ENCODE results near the gene SPEF2.
"Not testable (repeated sequence)": the region's sequence is repeated elsewhere in the genome, so short reads cannot be mapped to it uniquely, and the experiment has no call there.

Gene SPEF2

DNA sequence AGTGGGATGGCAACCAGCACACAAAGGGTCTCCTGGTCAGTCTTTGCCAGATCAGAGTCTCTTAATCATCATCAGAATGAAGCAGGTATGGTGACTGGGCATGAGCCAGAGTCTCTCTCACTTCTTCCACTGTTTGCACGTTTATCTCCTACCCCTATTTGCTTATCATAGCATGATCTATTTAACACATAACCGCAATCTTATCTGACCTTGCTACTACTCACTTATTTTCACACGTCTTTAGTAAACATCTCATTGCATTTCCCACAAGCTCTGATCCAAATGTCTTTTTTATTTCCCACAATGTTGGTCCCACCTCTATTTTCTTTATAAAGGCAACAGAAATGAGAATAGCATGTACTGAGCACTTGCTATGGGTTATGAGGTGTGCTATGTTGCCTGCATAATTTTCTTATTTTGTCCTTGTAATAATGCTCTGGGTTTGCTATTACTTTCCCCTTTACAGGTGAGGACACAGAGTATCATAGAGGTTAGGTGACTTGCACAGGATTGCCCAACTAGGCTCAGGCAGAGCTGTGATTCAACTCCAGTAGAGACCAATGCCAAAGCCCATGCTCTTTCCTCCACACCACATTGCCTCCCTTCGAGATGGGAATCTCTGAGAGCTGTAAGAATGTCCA, 199.3 kb downstream of the SPEF2 start:
- DNase-seq (ENCODE audit: insufficient read length, low spot score) (no peak), FAIRE-seq (peak; percentile 83)

DNA sequence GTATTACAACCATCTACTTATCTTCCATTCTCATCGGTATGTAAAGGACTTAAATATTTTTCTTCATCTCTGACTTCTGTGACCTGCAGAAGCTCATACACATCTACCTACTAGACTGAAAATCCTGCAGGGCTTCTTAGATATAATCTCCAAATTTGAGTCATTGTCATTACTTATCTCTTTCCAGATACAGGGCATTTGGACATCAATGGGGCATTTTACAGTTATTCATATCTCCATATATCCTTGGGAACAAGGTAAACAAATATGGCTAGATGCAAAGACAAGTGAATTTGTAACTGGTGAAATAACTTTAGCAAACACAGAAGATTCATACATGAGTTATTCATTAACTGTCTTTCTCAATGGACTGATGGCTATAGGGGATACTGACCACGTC, 201.4 kb downstream of the SPEF2 start:
- DNase-seq (ENCODE audit: insufficient read length, low spot score) = no peak
- no peak for FAIRE-seq

DNA sequence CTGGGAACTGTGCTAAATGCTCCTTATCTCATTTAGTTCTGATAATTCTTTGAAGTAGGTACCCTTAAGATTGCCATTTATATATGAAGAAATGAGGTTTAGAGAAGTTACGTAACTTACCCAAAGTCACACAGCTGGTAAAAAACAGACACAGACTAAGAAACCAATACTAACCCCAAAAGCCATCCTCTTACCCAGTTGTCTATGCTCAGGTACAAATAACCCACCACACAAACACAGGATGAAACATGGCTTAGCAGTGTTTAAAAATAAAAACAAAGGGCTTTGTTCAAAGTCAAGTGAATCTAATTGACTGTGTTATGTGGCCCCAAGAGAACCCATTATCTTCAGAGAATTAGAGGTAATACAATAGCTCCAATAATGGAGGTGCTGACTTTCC, 202.0 kb downstream of the SPEF2 start:
- FAIRE-seq (no peak), DNase-seq (ENCODE audit: insufficient read length, low spot score) (no peak)

DNA sequence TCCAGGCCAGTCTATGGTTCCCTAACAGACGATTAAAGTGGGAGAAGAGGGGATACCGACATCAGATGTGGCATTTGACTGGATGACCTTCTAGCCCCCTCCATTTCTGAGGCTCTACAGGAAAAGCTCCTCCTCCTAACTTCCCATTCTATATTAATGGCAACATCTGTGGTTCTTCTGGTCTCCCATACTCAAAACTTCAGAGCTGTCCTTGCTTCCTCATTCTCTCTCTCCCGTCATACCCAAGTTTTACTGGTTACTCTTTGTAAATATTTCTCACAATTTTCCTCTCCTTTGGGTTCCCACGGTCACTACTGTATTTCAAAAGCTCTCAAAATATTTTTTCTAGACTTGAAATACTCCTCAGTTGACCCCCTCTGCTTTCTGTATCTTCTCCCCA, 203.1 kb downstream of the SPEF2 start:
- DNase-seq (ENCODE audit: insufficient read length, low spot score) = no peak
- FAIRE-seq = no peak

DNA sequence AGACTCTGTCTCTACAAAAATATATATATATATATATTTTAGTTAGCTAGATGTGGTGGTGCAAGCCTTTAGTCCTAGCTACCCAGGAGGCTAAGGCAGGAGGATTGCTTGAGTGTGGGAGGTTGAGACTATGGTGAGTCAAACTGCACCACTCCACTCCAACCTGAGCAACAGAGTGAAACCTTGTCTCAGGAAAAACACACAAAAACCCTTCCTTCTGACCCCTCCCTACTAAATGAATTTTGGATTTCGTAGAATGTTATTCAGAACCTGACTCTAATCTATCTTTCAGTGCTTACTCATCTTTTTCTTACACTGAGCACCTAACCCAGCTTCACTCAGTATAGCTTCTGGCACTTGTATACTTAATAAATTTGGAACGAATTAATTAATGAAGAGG, 203.8 kb downstream of the SPEF2 start:
- no peak for FAIRE-seq

DNA sequence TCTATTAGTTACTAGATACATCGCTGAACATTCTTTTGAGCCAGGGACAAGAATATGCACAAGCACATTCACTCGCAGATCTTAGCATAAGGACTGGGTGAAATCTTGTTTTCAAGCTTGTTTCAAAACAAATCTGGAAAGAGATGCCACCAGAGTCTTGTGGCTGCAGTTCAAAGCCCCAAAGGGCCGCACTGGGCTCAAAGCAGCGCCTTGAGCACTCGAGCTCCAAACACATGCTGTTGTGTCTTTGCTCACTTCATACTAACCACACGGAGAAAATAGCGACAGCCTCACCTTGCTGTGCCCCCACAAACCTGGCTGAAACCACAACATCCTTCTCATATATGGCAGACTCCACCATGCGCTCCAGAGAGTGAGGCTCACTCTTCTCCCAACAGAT, 204.8 kb downstream of the SPEF2 start:
- DNase-seq (ENCODE audit: insufficient read length, low spot score) (no peak), FAIRE-seq (no peak)

More for the DNA sequence above, 203.8 kb downstream of the SPEF2 start:
- no peak for DNase-seq (ENCODE audit: insufficient read length, low spot score)

DNA sequence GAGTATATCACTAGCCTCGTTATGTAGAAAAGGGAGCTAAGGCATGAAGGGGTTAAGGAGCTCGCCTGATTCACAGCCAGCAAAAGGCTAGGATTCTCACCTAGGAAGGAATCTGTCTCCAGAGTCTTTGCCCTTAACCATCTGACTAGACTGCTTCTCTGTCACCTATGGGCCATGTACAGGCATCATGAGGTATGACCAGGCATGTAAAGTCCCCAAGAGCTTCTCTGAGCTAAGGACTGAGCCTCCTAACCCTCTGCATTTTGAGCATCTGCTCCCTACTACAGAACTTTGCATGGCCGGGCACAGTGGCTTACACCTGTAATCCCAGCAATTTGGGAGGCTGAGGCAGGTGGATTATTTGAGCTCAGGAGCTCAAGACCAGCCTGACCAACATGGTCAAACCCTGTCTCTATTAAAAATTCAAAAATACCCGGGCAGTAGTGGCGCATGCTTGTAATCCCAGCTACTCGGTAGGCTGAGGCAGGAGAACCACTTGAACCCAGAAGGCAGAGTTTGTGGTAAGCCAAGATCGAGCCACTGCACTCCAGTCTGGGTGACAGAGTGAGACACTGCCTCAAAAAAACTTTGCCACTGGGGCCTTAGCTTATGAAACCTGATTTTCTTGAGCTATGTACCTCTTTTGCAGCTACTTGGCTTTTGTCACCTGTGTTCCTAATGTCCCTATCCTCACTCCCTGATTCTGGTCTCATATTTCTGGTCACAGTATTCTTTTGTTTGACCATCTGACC, 205.9 kb downstream of the SPEF2 start:
- FAIRE-seq (no peak), DNase-seq (ENCODE audit: insufficient read length, low spot score) (no peak)

DNA sequence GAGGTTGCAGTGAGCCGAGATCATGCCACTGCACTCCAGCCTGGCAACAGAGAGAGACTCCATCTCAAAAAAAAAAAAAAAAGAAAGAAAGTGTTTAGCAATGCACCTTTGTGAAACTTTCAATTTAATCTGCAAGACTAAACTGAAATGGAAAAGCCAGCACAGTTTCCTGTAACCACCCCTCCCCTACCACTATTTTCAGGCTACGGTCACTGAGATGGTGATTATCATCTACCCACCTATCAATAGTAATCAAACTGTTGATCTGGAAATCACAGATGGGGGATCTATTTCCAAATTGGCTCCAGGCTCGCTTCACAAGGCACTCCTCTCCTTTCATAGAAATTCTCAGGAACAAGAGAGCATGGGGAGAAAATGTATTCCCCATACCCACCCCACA, 208.4 kb downstream of the SPEF2 start:
- no peak for DNase-seq (ENCODE audit: insufficient read length, low spot score)
- no peak for FAIRE-seq

DNA sequence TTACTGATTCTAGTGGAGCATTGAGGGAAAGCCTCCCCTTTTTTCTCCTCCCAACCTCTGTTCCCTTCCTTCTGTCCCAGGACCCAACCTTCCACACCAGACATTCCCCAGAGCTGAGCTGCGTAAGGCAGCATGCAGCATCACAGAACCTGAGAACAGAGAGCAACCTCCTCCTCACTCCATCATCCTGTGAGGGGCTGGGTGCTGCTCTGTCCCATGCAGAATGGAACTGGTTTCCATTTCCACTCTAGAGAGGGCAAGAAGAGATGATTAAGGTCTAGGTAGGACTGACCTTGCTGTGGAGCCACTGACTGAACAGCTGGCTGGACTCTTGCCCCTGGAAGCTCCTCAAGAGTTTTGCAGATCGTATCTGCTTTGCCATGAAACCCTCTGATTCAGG, 208.9 kb downstream of the SPEF2 start:
- FAIRE-seq (no peak), DNase-seq (ENCODE audit: insufficient read length, low spot score) (no peak)

DNA sequence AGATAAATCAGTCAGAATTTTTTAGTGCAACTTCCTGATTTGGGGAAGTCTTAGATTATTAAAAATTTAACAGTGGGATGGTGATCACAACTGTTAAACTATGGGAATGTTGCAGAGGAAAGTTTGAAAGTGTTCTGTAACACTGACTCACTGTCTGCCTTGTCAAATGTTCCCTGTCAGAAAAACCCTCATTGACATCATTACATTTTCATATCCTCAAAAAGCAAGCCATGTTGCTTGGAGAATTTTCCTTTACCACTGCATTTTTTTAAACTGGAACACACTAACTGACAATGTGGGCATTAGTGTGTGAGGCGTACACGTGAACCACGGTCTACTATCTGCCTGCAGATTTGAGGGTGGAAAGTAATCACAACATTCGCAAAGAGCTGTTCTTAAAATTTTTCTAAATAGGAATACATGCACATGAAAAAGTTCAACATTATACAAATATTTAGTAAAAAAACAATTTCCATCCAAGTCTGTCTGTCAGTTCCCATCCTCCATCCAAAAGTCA, 210.5 kb downstream of the SPEF2 start:
- no peak for FAIRE-seq
- DNase-seq (ENCODE audit: insufficient read length, low spot score) = no peak

DNA sequence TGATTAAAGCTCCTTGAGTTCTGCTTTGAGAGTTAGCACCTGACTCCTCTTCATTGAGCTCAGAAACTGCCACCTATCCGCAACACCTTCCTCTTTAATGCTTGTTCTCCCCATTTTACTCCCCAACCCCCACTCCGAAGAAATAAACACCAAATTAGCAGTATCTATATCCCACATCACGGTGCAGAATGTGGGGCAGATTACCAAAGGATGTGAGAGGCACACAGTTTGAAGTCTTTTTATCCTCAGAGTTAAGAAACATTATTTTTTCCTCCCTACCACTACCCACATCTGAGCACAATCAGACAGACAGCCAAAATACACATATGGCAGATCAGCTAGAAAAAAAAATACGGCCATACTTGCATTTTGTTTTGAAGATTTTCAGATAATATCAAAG, 212.9 kb downstream of the SPEF2 start:
- no peak for FAIRE-seq

DNA sequence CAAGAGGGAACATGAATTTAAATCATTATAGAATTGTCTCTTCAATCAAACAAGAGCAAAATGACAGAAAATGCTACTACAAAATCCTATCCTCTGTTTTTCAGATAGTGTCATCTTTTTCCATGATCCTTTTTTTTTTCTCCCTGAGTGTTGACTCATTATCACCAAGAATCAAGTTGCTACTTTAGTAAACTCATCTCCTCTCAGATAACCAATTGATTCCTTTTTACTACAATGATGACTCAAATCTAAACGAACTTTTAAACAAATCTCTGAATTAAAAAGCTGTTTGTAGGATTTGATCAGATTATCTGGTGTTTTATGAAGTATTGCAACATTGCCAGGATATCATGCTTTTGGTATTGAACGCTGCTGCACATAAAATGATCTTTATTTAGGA, 215.1 kb downstream of the SPEF2 start:
- FAIRE-seq (peak; percentile 23), DNase-seq (ENCODE audit: insufficient read length, low spot score) (no peak)

More for the DNA sequence above, 212.9 kb downstream of the SPEF2 start:
- DNase-seq (ENCODE audit: insufficient read length, low spot score) = no peak

DNA sequence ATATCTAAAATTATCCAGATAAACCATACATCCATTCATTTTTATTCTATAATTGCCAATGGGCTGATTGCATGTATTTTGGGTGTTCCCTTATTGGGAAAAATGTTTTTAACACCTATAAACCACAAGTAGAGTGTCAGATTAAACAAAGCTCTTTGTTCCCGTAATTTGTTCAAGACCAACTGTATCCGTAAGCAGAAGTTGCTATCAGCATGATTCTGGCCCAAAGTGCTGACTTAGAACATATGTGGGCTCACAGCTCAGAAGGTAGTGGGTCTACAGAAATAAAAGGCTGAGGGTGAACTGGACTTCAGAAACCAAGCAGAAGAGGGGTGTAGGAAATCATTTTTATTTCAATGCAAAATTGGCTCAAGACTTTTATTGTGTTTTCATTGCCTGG, 215.6 kb downstream of the SPEF2 start:
- FAIRE-seq (no peak), DNase-seq (ENCODE audit: insufficient read length, low spot score) (no peak)

DNA sequence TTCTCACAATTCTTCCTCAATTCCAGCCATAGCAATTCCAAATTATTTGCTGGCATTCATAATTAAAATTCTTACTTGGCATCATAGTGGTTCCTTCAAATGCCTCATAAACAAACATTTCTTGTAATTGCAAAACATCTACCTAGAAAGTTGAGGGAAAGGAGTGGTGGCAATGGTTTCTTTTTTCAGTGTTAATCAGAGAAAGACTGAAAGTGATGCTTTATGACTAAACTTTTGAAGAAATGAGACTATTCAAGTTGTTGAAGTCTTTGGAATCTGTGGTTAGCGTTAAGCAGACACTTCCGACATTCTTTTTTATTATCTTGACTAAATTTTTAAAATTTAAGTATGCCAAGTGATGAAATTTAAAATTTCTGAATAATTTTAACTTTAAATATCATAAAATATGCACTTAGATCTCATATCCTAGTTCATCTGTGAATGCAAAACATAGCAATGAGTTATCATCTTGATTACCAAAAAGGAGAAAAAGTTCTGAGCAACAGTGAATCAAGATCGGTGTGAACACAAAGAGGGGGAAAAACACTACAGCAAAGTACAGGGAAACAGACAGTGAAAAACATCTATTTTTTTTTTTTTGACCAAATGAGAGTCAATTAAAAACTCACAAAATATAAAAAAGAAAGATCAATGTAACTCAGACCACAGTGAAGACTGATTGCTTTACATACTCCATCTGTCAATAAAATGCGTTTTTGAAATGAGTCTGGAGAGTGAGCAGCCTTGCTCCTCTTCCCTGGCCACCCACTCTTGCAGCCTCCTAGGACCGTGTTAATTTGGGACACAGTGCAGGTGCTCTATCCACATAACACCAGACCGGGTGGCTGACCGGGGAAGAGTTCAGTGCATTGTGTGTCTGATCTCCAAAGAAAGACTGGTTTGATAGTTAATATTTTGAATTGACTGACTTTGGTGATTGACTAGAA, 218.4 kb downstream of the SPEF2 start:
- DNase-seq (ENCODE audit: insufficient read length, low spot score) (no peak), FAIRE-seq (peak; percentile 57)

DNA sequence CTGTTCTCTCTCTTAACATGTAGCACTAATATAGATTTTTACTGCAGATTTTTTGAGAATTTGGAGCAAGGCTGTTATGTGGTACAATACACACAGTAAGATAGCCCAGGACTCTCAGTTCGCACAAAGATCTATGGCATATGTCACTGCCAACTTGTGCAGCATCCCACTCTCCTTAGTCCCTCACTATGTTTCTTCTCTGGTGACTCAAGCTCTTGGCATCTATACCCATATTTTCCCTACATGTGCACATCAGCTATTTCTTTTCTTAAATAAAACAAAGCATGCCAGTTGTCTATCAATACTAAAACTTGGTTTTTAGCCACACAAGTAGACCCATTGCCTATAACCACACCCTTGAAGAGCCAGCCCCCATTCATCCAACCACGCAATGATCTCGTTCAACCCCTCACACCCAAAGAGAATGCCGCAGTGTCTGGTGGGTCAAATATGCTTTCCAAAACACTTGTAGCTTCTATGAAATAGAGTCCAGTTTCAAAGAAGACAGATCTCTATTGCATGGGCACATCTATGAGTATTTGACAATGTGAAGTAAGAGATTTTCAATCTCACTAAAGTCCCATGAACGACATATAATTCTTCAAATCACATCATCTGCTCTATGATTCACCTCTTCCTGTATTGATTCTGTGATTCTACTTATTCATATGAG, 220.8 kb downstream of the SPEF2 start:
- FAIRE-seq (peak; percentile 58), DNase-seq (ENCODE audit: insufficient read length, low spot score) (no peak)

DNA sequence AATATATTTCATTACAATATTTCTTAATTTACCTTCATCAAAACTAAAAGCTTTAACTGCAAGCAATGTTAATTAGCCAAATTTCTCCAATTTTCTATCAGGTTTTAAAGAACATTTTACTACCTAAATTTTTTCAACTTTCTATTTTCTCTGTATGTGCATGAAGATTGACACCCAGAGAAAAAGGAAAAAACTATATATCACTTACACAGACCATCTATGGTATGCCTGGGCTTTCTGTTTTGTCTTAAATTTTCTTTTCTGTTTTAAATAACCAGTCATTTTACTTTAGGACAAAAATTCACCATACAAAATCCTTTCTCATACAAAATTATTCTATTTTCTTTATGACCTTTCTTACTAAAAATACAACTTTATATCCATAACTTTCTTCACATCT, 225.2 kb downstream of the SPEF2 start:
- DNase-seq (ENCODE audit: insufficient read length, low spot score) = no peak
- no peak for FAIRE-seq

DNA sequence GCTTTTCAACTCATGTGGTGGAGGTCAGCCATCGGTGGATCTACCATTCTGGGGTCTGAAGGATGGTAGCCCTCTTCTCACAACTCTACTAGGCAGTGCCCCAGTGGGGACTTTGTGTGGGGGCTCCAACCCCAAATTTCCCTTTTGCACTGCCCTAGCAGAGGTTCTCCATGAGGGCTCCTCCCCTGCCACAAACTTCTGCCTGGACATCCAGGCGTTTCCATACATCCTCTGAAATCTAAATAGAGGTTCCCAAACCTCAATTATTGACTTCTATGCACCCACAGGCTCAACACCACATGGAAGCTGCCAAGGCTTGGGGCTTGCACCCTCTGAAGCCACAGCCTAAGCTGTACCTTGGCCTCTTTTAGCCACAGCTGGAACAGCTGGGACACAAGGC, 227.8 kb downstream of the SPEF2 start:
- DNase-seq (ENCODE audit: insufficient read length, low spot score); FAIRE-seq: not testable (repeated sequence)

DNA sequence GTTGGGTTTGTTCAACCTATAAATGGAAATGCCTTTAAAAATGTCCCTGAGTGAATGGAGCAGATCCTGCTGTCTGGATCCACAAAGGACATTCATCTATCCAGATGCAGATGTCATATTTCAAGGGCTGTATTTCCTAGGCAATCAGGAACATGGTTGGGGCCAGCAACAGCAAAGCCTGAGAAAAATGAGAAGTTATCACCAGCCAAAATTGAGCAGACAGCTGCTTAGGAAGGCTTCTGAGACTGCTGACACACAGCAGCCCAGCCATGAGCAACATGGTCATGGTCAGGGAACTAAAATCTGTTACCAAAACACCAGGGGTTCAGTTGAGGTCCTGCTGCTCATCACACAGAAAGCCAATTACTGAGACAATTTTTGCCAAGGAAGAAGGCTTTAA, 229.8 kb downstream of the SPEF2 start:
- FAIRE-seq (no peak), DNase-seq (ENCODE audit: insufficient read length, low spot score) (no peak)

DNA sequence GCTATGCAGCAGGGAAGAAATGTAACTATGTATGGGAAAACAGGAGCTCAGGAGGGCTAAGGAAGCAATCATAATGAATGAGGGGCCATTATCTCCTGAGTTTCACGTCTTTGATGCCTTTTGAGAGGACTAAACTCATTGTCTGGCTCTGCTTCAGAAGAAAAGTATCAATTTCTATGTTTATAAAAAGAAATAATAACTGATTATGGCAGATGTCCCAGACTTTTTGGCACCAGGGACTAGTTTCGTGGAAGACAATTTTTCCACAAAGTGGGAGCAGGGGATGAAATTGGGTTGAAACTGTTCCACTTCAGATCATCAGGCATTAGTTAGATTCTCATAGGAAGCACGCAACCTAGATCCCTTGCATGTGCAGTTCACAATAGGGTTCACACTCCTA, 230.3 kb downstream of the SPEF2 start:
- DNase-seq (ENCODE audit: insufficient read length, low spot score) = no peak
- FAIRE-seq = no peak

DNA sequence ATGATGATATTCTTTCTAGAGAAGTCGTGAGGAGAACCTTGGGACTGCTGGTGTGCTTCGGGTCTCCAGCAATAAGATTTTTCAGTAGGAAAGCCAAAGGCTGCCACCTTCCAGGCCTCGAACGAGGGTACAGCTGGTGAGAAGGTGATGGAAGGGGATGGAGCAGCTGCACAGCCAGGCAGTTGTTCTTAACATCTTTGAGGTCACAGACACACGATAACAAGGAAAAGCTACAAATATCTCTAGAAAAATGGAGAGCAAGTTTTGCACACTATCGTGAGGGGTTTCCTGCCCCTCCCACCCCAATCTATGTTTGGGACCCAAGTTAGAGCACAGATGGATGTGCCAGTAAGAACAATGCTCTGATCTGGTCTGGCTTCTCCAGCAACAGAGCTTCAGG, 232.2 kb downstream of the SPEF2 start:
- FAIRE-seq (no peak), DNase-seq (ENCODE audit: insufficient read length, low spot score) (no peak)

Data from HTR-8/SVneo (cell line).